ENCODE measurements around the gene CIB4.

DNA sequence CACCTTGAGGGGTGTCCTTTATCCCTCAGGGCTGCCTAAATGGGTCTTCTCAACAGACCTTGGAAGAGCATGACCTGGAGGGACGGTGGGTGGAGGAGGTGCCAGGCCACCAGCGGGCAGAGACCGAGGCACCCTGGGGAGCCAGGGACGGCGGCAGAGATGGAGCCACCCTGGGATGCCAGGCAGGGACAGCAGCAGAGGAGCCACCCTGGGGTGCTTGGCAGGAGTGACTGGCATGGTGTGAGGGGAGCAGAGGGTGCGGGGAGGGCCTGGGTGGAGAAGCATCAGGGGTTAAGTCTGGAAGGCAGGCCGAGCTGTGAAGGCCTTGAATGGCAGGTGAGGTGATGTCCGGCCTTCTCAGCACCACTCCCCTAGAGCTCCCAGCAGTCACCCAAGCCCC lies 56.1 kb downstream of the CIB4 start:
- TF ChIP-seq, protein P1, sequence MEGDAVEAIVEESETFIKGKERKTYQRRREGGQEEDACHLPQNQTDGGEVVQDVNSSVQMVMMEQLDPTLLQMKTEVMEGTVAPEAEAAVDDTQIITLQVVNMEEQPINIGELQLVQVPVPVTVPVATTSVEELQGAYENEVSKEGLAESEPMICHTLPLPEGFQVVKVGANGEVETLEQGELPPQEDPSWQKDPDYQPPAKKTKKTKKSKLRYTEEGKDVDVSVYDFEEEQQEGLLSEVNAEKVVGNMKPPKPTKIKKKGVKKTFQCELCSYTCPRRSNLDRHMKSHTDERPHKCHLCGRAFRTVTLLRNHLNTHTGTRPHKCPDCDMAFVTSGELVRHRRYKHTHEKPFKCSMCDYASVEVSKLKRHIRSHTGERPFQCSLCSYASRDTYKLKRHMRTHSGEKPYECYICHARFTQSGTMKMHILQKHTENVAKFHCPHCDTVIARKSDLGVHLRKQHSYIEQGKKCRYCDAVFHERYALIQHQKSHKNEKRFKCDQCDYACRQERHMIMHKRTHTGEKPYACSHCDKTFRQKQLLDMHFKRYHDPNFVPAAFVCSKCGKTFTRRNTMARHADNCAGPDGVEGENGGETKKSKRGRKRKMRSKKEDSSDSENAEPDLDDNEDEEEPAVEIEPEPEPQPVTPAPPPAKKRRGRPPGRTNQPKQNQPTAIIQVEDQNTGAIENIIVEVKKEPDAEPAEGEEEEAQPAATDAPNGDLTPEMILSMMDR (IDR thresholded peaks at IDR 0.05), result no peak
- TF ChIP-seq POLR2A (IDR thresholded peaks at IDR 0.05) (no peak), POLR2AphosphoS5 (IDR thresholded peaks at IDR 0.05) (no peak), EP300 (IDR thresholded peaks at IDR 0.05) (no peak)

All from sigmoid colon (tissue), 4 donors.